NCI-H2029 treated with DMSO at 0.1 percent for 48 hours (cell line): ENCODE results near the gene ACOX3.

Experiments
- DNase-seq: peaks from one replicate; lab custom pipeline; 2025; lab: John Stamatoyannopoulos, UW

ACOX3 gene

GRCh38 chr4:8319731-8320385, 120.7 kb downstream of the ACOX3 start:
- DNase-seq = no peak

GRCh38 chr4:8319061-8319460, 121.5 kb downstream of the ACOX3 start:
- no peak for DNase-seq

GRCh38 chr4:8318509-8318908, 122.0 kb downstream of the ACOX3 start:
- DNase-seq = no peak

GRCh38 chr4:8317474-8317873, 123.0 kb downstream of the ACOX3 start:
- no peak for DNase-seq

- no peak for DNase-seq
These were observed 123.6 kb downstream of the ACOX3 start for GRCh38 chr4:8316911-8317351.
